Glutamatergic neuron (in vitro differentiated cells): ENCODE measurements around the gene GTF2F2. TPM values are rescaled to one million over a fixed set of nuclear protein-coding genes. Genes with fewer than 3 reads are reported as not detected.

ENCODE experiments used
- DNase-seq: peaks from one replicate; pipeline ENCODE4 v3.0.0; 2022
- H3K27ac Mint-ChIP-seq: one replicate; pipeline ENCODE4 v1.8.0; 2020; ENCODE audit warnings: mild to moderate bottlenecking, mixed read lengths, inconsistent platforms; ENCODE audit not compliant: unreplicated experiment
- H3K27me3 Mint-ChIP-seq: one replicate; pipeline ENCODE4 v1.8.0; 2020; ENCODE audit warnings: mild to moderate bottlenecking, moderate library complexity, mixed read lengths, inconsistent platforms; ENCODE audit not compliant: unreplicated experiment
- H3K36me3 Mint-ChIP-seq: one replicate; pipeline ENCODE4 v1.8.0; 2020; ENCODE audit warnings: mild to moderate bottlenecking, mixed read lengths, inconsistent platforms; ENCODE audit not compliant: unreplicated experiment
- H3K4me1 Mint-ChIP-seq: one replicate; pipeline ENCODE4 v1.8.0; 2020; ENCODE audit warnings: mild to moderate bottlenecking, low read depth, mixed read lengths, inconsistent platforms; ENCODE audit not compliant: unreplicated experiment
- H3K4me3 Mint-ChIP-seq: one replicate; pipeline ENCODE4 v1.8.0; 2020; ENCODE audit warnings: mild to moderate bottlenecking, mixed read lengths, inconsistent platforms; ENCODE audit not compliant: unreplicated experiment
- H3K9me3 Mint-ChIP-seq: one replicate; pipeline ENCODE4 v1.8.0; 2020; ENCODE audit warnings: mild to moderate bottlenecking, moderate library complexity, mixed read lengths, inconsistent platforms; ENCODE audit not compliant: unreplicated experiment
- CTCF ChIP-seq: fragments of 200-600 bp; sonication (generic); IDR thresholded peaks from one replicate; pipeline ENCODE4 v1.5.0; 2021; ENCODE audit not compliant: partially characterized antibody, unreplicated experiment
- total RNA-seq: library from RNA; stranded (reverse); fragmentation: NEBNext Ultra II Directional; extraction: Animal tissue kit (Norgen Biotek cat#: 25700); gene quantifications from one replicate; pipeline ENCODE4 v1.2.1, GENCODE V29; 2021; ENCODE audit not compliant: unreplicated experiment

GTF2F2 gene
- total RNA-seq, 1 donor from 2014 or later: 25.9 TPM

DNA sequence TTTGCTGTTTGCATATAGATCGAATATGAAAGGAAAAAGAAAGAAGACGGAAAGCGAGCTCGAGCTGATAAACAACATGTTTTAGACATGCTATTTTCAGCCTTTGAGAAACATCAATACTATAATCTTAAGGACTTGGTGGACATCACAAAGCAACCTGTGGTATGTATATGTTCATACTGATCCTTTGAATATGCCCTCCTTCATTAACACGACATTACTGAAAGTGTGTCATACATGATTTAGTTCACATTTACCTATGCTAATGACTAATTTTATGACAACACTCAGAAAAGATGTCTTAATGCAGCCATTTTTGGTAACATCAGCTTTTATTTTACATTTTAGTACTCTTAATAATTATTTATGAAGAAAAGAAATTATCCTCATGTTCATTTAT lies 146.9 kb downstream of the GTF2F2 start:
- H3K9me3 Mint-ChIP-seq: peaks cover 3% of the 10 kb centered on the region
- peaks cover 1% of the 10 kb centered on the region for H3K4me1 Mint-ChIP-seq
- no peak overlapping the region for H3K4me3 Mint-ChIP-seq
- H3K36me3 Mint-ChIP-seq: peaks cover 4% of the 10 kb centered on the region
- no peak for DNase-seq
- no peaks in the 10 kb centered on the region for H3K27me3 Mint-ChIP-seq
- no peak for TF ChIP-seq CTCF
- no peak overlapping the region for H3K27ac Mint-ChIP-seq

GRCh38 chr13:45269204-45269603 lies 148.9 kb downstream of the GTF2F2 start:
- no peaks in the 10 kb centered on the region for H3K4me1 Mint-ChIP-seq
- H3K36me3 Mint-ChIP-seq: no peaks in the 10 kb centered on the region
- no peak for DNase-seq
- no peak overlapping the region for H3K27ac Mint-ChIP-seq
- H3K9me3 Mint-ChIP-seq: peaks cover 5% of the 10 kb centered on the region
- H3K27me3 Mint-ChIP-seq: no peaks in the 10 kb centered on the region
- H3K4me3 Mint-ChIP-seq: no peak overlapping the region
- no peak for TF ChIP-seq CTCF

DNA sequence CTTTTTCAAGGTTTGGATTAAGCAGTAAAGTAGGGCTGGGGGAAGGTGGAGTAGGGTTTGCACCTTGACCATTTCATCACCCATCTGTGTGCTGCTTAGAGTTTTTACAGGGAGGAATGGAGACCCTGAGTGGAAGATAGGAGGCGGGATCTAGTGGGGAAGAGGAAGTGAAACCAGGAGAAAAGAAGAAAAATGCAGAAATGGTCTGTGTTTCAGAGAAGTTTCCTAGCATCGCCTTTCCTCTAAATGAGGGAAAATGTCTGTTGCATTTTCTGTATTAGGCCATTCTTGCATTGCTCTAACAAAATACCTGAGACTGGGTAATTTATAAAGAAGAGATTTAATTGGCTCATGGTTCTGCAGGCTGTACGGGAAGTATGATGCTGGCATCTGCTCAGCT lies 156.6 kb downstream of the GTF2F2 start:
- Mint-ChIP-seq H3K27ac (no peak overlapping the region), H3K4me1 (no peaks in the 10 kb centered on the region), H3K27me3 (no peaks in the 10 kb centered on the region), H3K36me3 (peaks cover 8% of the 10 kb centered on the region), H3K9me3 (peaks cover 4% of the 10 kb centered on the region), H3K4me3 (no peak overlapping the region)
- TF ChIP-seq CTCF: no peak
- DNase-seq: no peak

- Mint-ChIP-seq H3K4me1 (peaks cover 5% of the 10 kb centered on the region), H3K27ac (no peak overlapping the region), H3K4me3 (no peak overlapping the region), H3K36me3 (peaks cover 8% of the 10 kb centered on the region), H3K9me3 (peaks cover 4% of the 10 kb centered on the region), H3K27me3 (no peaks in the 10 kb centered on the region)
- TF ChIP-seq CTCF: no peak
- no peak for DNase-seq
These were observed 157.9 kb downstream of the GTF2F2 start for GRCh38 chr13:45278096-45278645.

DNA sequence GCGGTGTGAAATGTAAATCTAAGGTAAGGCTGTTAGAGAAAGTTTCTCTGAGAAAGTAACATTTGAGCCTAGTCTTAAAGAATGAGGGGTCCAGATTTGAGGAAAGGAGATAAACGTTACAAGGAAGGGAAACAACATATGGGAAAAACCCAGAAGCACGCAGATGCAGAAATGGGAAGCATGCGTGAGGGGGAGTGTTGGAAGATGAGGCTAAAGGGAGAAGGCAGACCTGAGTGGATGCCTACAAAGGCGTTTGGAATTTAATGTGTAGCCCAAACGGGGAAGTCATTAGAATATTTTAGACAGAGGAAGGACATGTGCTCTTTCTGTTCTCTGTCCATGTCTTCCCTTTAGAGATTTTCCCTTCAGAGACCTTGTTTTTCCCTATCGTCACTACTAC lies 159.7 kb downstream of the GTF2F2 start:
- H3K36me3 Mint-ChIP-seq: peaks cover 8% of the 10 kb centered on the region
- H3K9me3 Mint-ChIP-seq: no peaks in the 10 kb centered on the region
- H3K4me1 Mint-ChIP-seq: peaks cover 8% of the 10 kb centered on the region
- H3K27me3 Mint-ChIP-seq: no peaks in the 10 kb centered on the region
- no peak for DNase-seq
- no peak overlapping the region for H3K4me3 Mint-ChIP-seq
- peak overlapping the region; percentile 21 for H3K27ac Mint-ChIP-seq
- TF ChIP-seq CTCF: no peak
